ENCODE data around the gene TAF11.
"Not testable (repeated sequence)": the region's sequence is repeated elsewhere in the genome, so short reads cannot be mapped to it uniquely, and the experiment has no call there.

Gene TAF11

GRCh38 chr6:34887753-34888513 is at the start of gene TAF11:
TSS of gene TAF11 (minus strand) at chr6:34888042. CDS start at chr6:34887957, 85 bp downstream.
- TF ChIP-seq ZFX (IDR thresholded peaks at IDR 0.05; ENCODE audit: borderline replicate concordance) (no peak), CTCF (IDR thresholded peaks at IDR 0.05) (no peak)
- H3K27ac ChIP-seq: peak within 1 kb of the TSS; percentile 89

- TF ChIP-seq ZFX (IDR thresholded peaks at IDR 0.05; ENCODE audit: borderline replicate concordance) (no peak), CTCF (IDR thresholded peaks at IDR 0.05) (no peak)
- H3K27ac ChIP-seq: no peak overlapping the region
Measured at GRCh38 chr6:34934516-34934915, 46.7 kb upstream of the TAF11 start.

- not testable (repeated sequence) for H3K27ac ChIP-seq
Measured at GRCh38 chr6:34932202-34932601, 44.4 kb upstream of the TAF11 start.

- H3K27ac ChIP-seq: no peak overlapping the region
- no peak for TF ChIP-seq CTCF (IDR thresholded peaks at IDR 0.05)
- no peak for TF ChIP-seq ZFX (IDR thresholded peaks at IDR 0.05; ENCODE audit: borderline replicate concordance)
Measured at GRCh38 chr6:34930221-34930620, 42.4 kb upstream of the TAF11 start.

GRCh38 chr6:34929241-34929978 is 41.6 kb upstream of the TAF11 start:
- no peak overlapping the region for H3K27ac ChIP-seq
- no peak for TF ChIP-seq CTCF (IDR thresholded peaks at IDR 0.05)
- TF ChIP-seq ZFX (IDR thresholded peaks at IDR 0.05; ENCODE audit: borderline replicate concordance): no peak

GRCh38 chr6:34928695-34929094 is 40.9 kb upstream of the TAF11 start:
- TF ChIP-seq CTCF (IDR thresholded peaks at IDR 0.05) (no peak), ZFX (IDR thresholded peaks at IDR 0.05; ENCODE audit: borderline replicate concordance) (no peak)

GRCh38 chr6:34928220-34928619 is 40.4 kb upstream of the TAF11 start:
- TF ChIP-seq ZFX (IDR thresholded peaks at IDR 0.05; ENCODE audit: borderline replicate concordance): no peak
- no peak for TF ChIP-seq CTCF (IDR thresholded peaks at IDR 0.05)
- no peak overlapping the region for H3K27ac ChIP-seq

More at GRCh38 chr6:34928695-34929094, 40.9 kb upstream of the TAF11 start:
- no peak overlapping the region for H3K27ac ChIP-seq
